ENCODE results near the gene BCLAF1.

DNA sequence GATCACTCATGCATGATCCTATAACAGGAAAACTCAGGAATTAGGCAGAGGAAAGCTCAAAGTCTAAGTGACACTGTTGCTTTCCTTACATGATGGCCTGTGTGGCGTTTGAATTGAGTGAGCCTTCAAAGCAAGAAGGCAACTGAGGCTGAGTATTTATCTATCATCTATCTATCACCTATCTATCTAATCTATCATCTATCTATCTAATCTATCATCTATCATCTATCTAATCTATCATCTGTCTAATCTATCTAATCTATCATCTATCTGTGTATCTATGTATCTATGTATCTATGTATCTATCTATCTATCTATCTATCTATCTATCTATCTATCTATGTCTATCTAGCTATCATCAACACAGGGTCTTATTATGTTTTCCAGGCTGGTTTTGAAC is 41.8 kb upstream of the BCLAF1 start:
- no peak for TF ChIP-seq SPI1 (IDR thresholded peaks at IDR 0.05; ENCODE audit: borderline replicate concordance, low read depth)
- TF ChIP-seq, protein P1, sequence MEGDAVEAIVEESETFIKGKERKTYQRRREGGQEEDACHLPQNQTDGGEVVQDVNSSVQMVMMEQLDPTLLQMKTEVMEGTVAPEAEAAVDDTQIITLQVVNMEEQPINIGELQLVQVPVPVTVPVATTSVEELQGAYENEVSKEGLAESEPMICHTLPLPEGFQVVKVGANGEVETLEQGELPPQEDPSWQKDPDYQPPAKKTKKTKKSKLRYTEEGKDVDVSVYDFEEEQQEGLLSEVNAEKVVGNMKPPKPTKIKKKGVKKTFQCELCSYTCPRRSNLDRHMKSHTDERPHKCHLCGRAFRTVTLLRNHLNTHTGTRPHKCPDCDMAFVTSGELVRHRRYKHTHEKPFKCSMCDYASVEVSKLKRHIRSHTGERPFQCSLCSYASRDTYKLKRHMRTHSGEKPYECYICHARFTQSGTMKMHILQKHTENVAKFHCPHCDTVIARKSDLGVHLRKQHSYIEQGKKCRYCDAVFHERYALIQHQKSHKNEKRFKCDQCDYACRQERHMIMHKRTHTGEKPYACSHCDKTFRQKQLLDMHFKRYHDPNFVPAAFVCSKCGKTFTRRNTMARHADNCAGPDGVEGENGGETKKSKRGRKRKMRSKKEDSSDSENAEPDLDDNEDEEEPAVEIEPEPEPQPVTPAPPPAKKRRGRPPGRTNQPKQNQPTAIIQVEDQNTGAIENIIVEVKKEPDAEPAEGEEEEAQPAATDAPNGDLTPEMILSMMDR (IDR thresholded peaks at IDR 0.05; ENCODE audit: insufficient read depth, low read length) = no peak
- TF ChIP-seq, protein P2, sequence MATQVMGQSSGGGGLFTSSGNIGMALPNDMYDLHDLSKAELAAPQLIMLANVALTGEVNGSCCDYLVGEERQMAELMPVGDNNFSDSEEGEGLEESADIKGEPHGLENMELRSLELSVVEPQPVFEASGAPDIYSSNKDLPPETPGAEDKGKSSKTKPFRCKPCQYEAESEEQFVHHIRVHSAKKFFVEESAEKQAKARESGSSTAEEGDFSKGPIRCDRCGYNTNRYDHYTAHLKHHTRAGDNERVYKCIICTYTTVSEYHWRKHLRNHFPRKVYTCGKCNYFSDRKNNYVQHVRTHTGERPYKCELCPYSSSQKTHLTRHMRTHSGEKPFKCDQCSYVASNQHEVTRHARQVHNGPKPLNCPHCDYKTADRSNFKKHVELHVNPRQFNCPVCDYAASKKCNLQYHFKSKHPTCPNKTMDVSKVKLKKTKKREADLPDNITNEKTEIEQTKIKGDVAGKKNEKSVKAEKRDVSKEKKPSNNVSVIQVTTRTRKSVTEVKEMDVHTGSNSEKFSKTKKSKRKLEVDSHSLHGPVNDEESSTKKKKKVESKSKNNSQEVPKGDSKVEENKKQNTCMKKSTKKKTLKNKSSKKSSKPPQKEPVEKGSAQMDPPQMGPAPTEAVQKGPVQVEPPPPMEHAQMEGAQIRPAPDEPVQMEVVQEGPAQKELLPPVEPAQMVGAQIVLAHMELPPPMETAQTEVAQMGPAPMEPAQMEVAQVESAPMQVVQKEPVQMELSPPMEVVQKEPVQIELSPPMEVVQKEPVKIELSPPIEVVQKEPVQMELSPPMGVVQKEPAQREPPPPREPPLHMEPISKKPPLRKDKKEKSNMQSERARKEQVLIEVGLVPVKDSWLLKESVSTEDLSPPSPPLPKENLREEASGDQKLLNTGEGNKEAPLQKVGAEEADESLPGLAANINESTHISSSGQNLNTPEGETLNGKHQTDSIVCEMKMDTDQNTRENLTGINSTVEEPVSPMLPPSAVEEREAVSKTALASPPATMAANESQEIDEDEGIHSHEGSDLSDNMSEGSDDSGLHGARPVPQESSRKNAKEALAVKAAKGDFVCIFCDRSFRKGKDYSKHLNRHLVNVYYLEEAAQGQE (IDR thresholded peaks at IDR 0.05; ENCODE audit: insufficient replicate concordance, low read depth) = no peak
- no peak for TF ChIP-seq POLR2AphosphoS5 (IDR thresholded peaks at IDR 0.05; ENCODE audit: low read depth)

All from HL-60 (cell line).